Non-pigmented ciliary epithelial cell (primary cell): ENCODE results near the gene VMAC.

Source experiments
- DNase-seq: peaks from one replicate; pipeline ENCODE4 v3.0.0-alpha.2; 2010; ENCODE audit warnings: low read depth

Gene VMAC

GRCh38 chr19:5903624-5904351, 884 bp upstream of the VMAC start, which contains the start of gene NDUFA11:
NDUFA11 (minus strand) TSS chr19:5903790; CDS start chr19:5903708, 82 bp downstream.
- DNase-seq: no peak

- no peak for DNase-seq
Measured at GRCh38 chr19:5905114-5905778, 574 bp downstream of the VMAC start.

GRCh38 chr19:5907241-5907640, 2.6 kb downstream of the VMAC start:
- no peak for DNase-seq

- DNase-seq: no peak
Measured at GRCh38 chr19:5908773-5909442, 4.2 kb downstream of the VMAC start.

GRCh38 chr19:5910638-5910907, 5.9 kb downstream of the VMAC start:
- DNase-seq: no peak

GRCh38 chr19:5911366-5911765, 6.7 kb downstream of the VMAC start:
- DNase-seq: no peak

- no peak for DNase-seq
Measured at GRCh38 chr19:5913739-5914357, 9.2 kb downstream of the VMAC start, which contains the start of gene CAPS. CAPS (plus strand) TSS chr19:5914254; CDS start chr19:5914407, 153 bp downstream.

- no peak for DNase-seq
Measured at GRCh38 chr19:5914358-5914774, 9.7 kb downstream of the VMAC start.

- no peak for DNase-seq
Measured at GRCh38 chr19:5914946-5915781, 10.5 kb downstream of the VMAC start.

- no peak for DNase-seq
Measured at GRCh38 chr19:5915782-5916165, 11.1 kb downstream of the VMAC start.

GRCh38 chr19:5916181-5916708, 11.6 kb downstream of the VMAC start:
- no peak for DNase-seq

- DNase-seq: no peak
Measured at GRCh38 chr19:5917431-5918107, 12.9 kb downstream of the VMAC start.

- no peak for DNase-seq
Measured at GRCh38 chr19:5918463-5919079, 13.9 kb downstream of the VMAC start.

GRCh38 chr19:5921516-5922160, 17.0 kb downstream of the VMAC start:
- DNase-seq: no peak

- DNase-seq: no peak
Measured at GRCh38 chr19:5922161-5922545, 17.5 kb downstream of the VMAC start.

GRCh38 chr19:5923356-5923755, 18.7 kb downstream of the VMAC start:
- DNase-seq: no peak

GRCh38 chr19:5925830-5926427, 21.3 kb downstream of the VMAC start:
- DNase-seq: no peak

GRCh38 chr19:5926641-5927440, 22.2 kb downstream of the VMAC start:
- no peak for DNase-seq

- DNase-seq: no peak
Measured at GRCh38 chr19:5927441-5927821, 22.8 kb downstream of the VMAC start.
